HG02588 (cell line): ENCODE results near the gene UPK3A.

ENCODE experiments used
- ATAC-seq: cut with Tn5 transposase; IDR thresholded peaks from one replicate; pipeline ENCODE4 v1.9.1; 2021; ENCODE audit warnings: mild to moderate bottlenecking, moderate library complexity; ENCODE audit not compliant: unreplicated experiment

The UPK3A gene

GRCh38 chr22:45284705-45285262 is at the start of gene UPK3A:
TSS of gene UPK3A (plus strand) at chr22:45284949. CDS start at chr22:45285014, 65 bp downstream.
- ATAC-seq = no peak

- peak; percentile 69 for ATAC-seq
These were observed 49.5 kb upstream of the UPK3A start for GRCh38 chr22:45235101-45235777.

DNA sequence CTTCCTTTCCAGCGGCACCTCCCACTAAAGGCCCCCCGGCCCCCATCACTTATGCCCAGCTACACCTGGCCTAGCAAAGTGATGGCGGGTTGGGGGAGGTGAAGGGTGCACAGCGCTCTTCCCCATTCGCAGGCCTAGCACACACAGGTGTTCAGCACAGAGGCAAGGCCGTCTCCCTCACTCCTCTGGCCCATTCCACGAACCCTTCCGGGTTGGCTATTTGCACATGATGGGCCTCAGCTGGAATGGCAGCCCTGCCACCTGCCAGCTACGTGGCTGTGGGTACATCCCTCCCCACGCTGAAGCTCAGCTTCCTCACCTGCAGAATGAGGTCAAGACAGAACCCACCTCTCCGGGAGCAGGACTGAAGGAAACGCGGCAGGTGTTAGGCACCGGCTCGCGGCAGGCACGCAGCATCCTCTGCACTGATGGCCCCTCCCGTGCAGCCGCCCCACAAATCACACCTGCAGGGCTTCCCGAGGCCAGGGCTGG is 48.9 kb upstream of the UPK3A start:
- no peak for ATAC-seq

GRCh38 chr22:45237065-45237990 is 47.4 kb upstream of the UPK3A start:
- ATAC-seq = no peak

DNA sequence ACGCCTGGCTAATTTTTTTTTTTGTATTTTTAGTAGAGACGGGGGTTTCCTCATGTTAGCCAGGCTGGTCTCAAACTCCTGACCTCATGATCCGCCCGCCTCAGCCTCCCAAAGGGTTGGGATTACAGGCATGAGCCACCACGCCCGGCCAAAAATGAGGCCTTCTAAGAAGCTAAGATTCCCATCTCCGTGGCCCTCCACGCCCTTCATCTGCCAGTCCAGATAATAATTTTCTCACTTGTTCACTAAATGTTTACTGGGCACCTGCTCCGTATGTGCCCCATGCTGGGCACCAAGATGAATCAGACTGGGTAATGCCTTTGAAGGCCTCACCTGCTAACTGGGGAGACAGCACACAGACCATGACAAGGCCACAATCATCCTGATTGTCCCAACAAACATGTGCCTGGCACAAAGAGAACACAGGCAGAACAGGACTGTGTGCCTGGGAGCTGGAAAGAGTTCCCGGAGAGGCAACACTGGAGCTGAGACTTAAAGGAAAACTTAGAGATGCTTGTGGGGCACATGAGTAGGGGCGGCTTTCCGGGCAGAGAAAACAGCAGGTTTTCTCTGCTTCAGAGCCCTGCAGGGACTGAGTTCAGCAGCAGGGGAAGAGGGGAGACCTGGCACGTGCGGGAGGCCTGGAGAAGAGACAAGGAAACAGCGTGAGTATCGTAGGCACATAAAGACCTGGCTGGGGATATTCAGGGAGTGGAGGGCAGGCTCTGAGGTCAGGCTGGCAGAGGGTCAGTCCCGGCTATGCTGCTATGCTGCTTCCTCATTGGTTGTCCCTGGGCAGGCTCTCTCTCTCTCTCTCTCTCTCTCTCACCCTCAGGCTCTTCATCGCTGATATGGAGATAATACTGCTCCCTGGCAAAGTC is 46.4 kb upstream of the UPK3A start:
- no peak for ATAC-seq

DNA sequence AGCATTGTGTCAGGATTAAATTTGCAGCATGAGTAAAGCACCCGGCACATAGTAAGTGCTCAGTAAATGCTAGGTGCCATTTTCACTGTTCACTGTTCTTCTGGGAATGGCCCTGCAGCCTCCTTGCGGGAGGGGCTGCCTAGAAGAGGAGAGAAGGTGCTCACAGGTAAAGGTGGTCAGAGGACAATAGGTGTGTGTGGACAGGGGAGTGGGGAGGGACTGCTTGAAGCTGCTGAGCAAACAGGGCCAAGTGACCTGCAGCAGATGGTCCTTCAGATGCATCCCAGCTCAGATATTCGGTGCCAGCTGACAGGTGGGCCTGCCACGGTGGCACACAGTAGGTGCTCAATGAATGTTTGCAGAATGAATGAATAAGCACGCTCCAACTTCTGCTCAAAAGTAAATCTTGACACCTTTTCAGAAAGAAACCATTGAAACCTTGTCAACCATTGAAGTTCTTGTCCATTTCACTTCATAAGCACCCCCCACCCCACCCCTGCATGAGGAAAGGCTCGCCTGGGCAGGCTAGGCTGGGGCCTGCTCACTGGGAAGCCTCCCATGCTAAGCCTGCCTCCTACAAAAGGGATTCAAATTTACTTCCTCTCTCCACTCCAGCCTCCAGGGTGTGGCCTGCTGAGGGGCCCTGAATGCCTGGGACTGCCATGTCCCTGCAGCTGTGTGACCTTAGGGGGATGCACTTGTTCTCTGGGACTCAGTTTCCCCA is 45.6 kb upstream of the UPK3A start:
- no peak for ATAC-seq

DNA sequence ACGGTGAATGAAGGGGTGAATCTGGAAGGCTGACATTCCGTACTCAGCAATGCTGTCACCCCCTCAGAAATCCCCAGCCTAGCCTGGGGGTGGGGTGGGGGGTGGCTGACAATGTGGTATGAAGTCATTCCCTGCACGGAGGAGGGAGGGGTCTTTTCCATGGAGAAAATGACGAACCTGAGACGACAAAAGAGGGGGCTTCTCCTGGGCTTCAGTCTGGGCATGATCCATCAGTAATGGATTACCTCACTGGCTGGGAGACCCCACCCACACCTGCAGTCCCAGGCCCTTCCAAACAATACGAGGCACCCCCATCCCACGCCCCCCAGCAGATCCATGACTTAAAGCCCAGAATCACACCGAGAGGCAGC is 45.1 kb upstream of the UPK3A start:
- ATAC-seq = no peak

DNA sequence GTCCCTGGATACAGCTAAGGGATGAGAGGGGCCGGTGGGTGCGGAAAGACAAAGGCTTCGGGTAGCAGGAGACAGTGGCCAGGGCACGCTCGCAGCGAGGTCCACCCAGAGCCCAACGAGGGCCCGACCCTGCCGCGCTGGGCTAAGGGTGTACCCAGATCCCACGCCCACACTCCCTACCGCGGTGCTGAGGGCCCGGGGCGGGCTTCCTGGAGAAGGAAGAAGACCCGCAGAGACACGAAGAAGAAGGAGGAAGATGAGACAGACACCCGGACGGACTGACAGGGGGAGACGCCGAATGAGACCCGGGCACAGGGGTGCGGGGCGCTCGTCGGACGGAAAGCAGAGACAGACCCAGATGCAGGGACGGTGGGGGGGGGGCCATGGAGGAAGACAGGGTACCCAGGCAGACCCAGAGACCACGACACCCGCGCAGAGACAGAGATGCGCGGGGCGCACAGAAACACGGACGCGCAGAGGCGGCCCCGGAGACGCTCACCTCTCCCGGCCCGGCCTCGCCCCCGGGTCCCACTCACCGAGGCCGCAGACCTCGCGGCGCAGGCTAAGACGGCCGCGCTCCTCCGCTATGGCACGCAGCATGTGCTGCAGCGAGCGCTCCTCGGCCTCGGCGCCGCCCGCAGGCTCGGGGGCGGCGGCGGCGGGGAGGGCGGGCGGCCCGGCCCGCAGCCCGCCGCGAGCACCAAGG is 44.5 kb upstream of the UPK3A start:
- no peak for ATAC-seq

GRCh38 chr22:45240810-45241631 is 43.7 kb upstream of the UPK3A start, which contains the start of gene KIAA0930:
TSS of gene KIAA0930 (minus strand) at chr22:45240894. CDS start at chr22:45240703, 191 bp downstream.
- ATAC-seq = no peak

DNA sequence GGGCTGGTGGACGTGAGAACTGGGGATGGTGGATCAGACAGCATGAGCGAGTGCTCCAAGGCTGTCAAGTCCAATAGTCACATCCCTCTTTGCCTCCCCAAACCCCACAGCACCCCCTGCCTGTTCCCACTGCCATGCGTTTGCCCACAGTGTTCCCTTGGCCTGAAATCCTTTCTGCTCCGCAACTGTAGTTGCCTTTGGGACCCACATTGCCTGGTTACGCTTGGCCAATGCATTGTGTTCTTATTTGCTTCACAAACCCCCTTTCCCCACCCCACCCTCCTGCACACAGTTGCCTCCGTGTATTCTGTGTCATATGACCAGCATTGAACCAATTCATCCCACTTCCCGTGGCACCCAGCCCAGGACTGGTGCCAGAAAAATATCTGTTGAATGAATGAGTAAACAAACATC is 42.0 kb upstream of the UPK3A start:
- ATAC-seq = no peak

DNA sequence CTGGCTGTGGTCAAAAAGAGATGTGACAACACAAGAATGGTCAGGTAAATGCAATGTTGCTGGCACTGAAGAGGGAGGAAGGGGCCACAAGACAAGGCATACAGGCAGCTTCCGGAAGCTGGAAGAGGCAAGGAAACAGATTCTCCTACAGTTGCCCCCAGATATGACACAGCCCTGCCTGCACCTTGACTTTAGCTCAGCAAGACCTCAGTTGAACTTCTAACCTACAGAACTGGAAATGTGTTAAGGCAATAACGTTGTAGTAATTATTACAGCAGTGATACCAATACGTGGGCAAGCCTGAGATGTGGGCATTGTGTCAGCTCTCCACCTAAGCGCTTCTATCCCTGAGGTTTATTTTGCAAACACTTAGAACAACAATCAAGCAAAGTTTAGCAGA is 39.8 kb upstream of the UPK3A start:
- no peak for ATAC-seq

DNA sequence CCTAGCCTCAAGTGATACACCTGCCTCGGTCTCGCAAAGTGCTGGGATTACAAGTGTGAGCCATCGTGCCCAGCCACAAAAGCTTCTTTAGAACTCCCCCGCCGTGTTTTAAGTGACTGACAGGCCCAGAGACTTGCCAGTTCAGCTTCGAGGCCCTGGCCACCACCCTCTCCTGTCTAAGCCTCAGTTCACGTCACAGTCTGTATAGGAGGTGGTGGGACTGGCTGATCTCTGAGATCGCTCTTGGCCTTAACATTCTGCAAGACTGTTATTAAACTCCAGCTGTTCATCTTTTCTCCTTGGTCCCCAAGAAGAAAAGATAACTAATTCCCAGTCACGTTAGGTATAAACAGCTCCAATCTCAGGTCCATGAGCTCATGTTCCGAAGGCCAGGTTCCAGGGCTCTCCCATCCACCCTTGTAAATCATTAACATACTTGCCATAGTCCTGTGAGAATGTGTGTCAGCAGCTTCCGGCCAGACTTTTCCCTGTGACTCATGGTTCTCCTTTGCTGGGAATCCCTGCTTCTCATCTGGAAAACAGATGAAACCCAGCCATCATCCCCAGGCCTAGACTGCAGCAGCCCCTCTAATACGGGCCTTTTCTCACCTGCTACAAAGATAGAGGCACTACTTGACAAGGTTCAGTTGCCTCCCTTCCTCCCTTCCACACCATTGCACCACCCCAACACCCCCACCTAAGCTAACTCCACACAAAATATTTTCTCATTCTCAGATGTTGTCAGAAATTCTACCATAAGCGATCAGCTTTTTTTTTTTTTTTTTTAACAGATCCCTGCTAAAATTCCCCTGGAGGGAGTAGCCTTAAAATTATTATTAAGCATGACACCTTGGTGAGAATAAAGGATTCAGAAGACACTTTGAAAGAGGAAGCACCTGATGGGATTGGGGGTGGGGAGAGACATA is 38.4 kb upstream of the UPK3A start:
- ATAC-seq = no peak

DNA sequence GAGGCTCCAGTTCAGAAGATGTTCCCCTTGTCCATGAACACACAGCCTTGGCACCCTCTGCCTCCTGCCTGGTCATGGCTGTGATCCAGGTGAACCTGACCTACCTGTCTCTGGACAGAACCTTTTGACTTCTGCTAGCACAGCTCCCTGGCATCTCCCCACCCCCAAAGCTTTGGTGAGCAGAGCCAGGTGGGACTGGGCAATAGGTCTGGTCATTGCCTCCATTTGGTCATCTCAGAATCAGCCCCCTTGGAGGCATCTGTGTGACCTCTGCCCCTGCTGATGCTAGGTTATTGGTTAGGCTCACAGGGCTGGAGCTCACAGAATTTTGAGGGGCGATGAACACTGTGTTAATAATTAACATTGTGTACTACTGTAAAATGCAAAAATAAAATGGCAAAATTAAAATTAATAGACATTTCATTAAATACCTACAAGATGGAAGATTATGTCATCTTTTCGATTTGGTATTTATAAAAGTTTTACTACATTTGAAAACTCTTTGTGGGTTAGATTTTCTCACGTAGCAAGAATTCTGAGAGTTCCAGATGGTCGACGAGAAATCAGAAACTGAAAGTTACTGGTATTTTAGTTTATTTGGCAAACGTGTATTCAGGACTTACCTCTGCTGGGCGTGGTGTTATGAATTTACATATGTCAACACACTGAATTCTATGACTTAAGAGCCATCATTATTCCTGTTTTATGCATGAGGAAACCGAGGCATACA is 35.8 kb upstream of the UPK3A start:
- peak; percentile 50 for ATAC-seq

GRCh38 chr22:45251825-45252224 is 32.9 kb upstream of the UPK3A start:
- no peak for ATAC-seq

DNA sequence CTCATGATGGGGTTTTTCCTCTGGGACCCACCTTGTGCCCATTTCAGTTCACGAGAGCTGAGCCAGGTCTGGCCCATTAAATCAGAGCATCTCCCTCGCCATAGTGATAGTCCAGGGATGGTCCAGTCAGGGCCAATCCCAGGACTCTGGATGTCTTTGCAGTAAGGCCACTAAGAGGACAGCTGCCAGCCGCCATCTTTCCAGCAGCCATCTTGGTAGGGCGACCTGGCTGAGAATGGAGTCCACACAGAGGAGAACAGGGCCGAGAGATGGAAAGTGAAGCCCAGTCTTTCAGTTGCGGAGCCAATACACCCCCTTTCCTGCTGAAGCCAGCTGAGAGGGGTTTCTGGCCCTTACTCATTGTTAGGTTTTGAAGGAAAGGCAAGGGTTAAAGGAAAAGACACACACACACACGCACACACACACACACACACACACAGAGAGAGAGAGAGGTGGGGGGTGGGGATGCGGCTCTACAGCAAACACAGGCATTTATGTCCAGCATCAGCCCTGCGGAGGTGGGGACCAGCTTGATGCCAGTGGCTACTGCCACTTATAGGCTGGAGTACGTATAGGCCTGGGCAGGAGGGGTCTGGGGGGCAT is 31.6 kb upstream of the UPK3A start:
- no peak for ATAC-seq

DNA sequence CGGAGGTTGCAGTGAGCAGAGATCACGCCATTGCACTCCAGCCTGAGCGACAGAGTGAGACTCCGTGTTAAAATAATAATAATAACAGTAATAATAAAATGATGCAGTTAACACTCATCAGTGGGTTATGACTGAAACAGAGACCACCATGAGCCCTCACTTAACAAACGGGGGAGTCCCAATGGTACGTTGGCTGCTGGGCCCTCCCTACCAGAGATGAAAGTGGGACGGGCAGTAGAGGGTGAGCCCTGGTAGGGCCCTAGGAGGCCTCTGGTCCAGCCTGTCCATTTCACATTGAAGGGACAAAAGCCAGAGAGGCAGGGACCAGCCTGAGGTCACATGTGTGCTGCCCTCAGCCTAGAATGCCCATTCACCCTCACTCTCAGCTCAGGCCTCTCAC is 30.4 kb upstream of the UPK3A start:
- no peak for ATAC-seq
